Embryonic facial prominence (tissue), 1 donor: ENCODE data around the gene KRT82.
"Not testable (repeated sequence)": the region's sequence is repeated elsewhere in the genome, so short reads cannot be mapped to it uniquely, and the experiment has no call there.

Experiments used
- DNase-seq: peaks from one replicate; pipeline ENCODE4 v3.0.0-alpha.2; 2016; ENCODE audit errors: extremely low spot score

The KRT82 gene

GRCh38 chr12:52410589-52411248, 4.6 kb upstream of the KRT82 start:
- not testable (repeated sequence) for DNase-seq

GRCh38 chr12:52407918-52408317, 1.8 kb upstream of the KRT82 start:
- no peak for DNase-seq

- no peak for DNase-seq
Measured at GRCh38 chr12:52404951-52405350, 1.2 kb downstream of the KRT82 start.

GRCh38 chr12:52403561-52403960, 2.6 kb downstream of the KRT82 start:
- DNase-seq, result no peak

GRCh38 chr12:52402873-52403540, 3.1 kb downstream of the KRT82 start:
- no peak for DNase-seq

- DNase-seq, result no peak
Measured at GRCh38 chr12:52402377-52402776, 3.8 kb downstream of the KRT82 start.

- no peak for DNase-seq
Measured at GRCh38 chr12:52401926-52402325, 4.2 kb downstream of the KRT82 start.

- DNase-seq, result no peak
Measured at GRCh38 chr12:52401526-52401925, 4.6 kb downstream of the KRT82 start.

GRCh38 chr12:52400906-52401305, 5.2 kb downstream of the KRT82 start:
- no peak for DNase-seq

GRCh38 chr12:52399756-52400155, 6.4 kb downstream of the KRT82 start:
- no peak for DNase-seq

GRCh38 chr12:52398176-52398575, 8.0 kb downstream of the KRT82 start:
- no peak for DNase-seq

GRCh38 chr12:52396656-52397055, 9.5 kb downstream of the KRT82 start:
- DNase-seq, result no peak

- DNase-seq, result no peak
Measured at GRCh38 chr12:52395761-52396434, 10.2 kb downstream of the KRT82 start.

- no peak for DNase-seq
Measured at GRCh38 chr12:52394836-52395405, 11.2 kb downstream of the KRT82 start.

- DNase-seq, result no peak
Measured at GRCh38 chr12:52392465-52393007, 13.6 kb downstream of the KRT82 start.

GRCh38 chr12:52391618-52392002, 14.5 kb downstream of the KRT82 start:
- no peak for DNase-seq

GRCh38 chr12:52390739-52391617, 15.2 kb downstream of the KRT82 start:
- no peak for DNase-seq

GRCh38 chr12:52389313-52390207, 16.6 kb downstream of the KRT82 start:
- DNase-seq, result no peak

- DNase-seq, result no peak
Measured at GRCh38 chr12:52387859-52388258, 18.3 kb downstream of the KRT82 start.

- no peak for DNase-seq
Measured at GRCh38 chr12:52385226-52385702, 20.9 kb downstream of the KRT82 start, which contains the start of gene KRT84. Gene KRT84 (minus strand): TSS chr12:52385652. CDS start chr12:52385585, 67 bp downstream.
